GM12873 (cell line): ENCODE results near the gene BLOC1S3.

Experiments
- TF ChIP-seq, protein P1 (sequence below): IDR thresholded peaks from 2 replicates; pipeline ENCODE4 v1.5.1; 2012; ENCODE audit warnings: low read depth, mild to moderate bottlenecking, moderate library complexity, low read length, control low read depth; ENCODE audit not compliant: insufficient read depth; ENCODE audit errors: missing control alignments

BLOC1S3 gene

DNA sequence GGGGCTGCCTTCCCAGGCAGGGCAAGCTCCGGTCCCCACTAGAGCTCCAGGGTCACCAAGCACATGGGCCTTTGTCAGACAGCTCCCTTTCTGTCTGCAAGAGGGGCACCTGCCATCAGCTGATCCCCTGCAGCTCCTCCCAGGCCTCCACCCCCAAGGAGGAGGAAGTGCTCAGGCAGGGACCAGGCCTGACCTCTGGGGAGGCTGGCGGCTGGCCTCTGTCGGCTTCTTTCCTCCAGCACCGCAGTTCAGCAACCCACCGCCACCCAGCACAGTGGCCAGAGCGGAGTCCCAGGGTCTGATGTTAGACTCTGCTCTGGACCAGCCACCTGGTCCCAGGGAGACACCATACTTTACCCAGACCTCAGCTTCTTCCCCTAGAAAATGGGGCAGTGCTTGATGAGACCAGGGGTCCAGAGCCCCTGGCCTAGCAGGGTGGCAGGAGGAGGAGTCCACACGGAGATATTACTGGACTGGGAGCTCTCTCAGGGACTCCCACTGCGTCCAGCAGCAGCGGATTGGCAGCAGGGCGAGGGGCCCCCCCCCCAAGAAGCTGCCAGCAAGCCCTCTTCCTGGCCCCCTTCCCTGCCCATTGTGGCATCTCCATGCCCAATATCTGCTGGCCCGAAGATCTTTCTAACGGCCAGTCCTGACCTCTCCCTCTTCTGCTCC is 41.9 kb upstream of the BLOC1S3 start:
- TF ChIP-seq, protein P1, sequence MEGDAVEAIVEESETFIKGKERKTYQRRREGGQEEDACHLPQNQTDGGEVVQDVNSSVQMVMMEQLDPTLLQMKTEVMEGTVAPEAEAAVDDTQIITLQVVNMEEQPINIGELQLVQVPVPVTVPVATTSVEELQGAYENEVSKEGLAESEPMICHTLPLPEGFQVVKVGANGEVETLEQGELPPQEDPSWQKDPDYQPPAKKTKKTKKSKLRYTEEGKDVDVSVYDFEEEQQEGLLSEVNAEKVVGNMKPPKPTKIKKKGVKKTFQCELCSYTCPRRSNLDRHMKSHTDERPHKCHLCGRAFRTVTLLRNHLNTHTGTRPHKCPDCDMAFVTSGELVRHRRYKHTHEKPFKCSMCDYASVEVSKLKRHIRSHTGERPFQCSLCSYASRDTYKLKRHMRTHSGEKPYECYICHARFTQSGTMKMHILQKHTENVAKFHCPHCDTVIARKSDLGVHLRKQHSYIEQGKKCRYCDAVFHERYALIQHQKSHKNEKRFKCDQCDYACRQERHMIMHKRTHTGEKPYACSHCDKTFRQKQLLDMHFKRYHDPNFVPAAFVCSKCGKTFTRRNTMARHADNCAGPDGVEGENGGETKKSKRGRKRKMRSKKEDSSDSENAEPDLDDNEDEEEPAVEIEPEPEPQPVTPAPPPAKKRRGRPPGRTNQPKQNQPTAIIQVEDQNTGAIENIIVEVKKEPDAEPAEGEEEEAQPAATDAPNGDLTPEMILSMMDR: no peak

DNA sequence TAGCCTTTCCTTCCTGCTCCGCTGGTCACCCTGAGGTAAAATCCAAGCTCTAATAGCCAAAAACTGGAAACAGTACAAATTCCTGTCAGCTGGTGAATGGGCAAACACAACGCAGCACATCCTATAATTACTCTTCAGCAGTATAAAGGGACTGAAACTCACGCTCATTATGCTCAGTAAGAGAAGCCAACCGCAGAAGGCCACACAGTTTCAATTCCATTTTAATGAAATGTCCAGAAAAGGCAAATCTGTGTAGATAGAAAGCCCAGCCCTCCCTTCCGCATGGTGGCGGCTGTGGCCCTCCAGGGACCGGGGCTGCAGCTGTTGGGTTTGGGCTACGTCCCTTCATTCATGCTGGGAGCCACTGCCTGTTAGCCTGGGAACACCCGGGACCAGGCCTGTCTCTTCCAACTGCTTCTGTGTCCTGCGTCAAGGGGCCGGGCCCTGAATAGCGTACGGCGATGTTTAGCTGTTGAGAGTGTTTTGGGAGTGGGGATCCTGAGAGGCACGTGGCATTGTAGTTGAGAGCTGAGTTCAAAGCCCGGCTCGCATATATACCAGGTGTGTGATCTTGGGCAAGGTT is 41.3 kb upstream of the BLOC1S3 start:
- TF ChIP-seq, protein P1: no peak

DNA sequence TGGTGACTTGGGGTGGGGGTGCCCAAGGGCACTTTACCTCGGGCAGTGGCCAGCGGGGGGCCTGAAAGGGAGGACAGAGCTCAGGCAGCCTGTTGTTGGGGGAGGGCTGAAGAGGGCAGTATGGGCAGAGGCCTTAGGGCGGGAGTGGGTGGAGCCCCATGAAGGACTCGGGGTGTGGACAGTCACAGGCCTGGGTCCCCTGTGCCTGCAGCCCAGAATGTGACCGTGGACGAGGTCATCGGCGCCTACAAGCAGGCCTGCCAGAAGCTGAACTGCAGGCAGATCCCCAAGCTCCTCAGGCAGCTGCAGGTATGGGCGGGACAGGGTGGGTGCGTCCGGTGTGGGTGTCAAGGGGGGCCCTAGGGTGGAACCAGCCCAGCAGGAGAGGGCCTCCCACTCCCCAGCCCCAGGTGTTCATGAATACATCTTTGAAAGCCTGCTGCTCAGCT is 40.3 kb upstream of the BLOC1S3 start:
- TF ChIP-seq, protein P1: no peak

DNA sequence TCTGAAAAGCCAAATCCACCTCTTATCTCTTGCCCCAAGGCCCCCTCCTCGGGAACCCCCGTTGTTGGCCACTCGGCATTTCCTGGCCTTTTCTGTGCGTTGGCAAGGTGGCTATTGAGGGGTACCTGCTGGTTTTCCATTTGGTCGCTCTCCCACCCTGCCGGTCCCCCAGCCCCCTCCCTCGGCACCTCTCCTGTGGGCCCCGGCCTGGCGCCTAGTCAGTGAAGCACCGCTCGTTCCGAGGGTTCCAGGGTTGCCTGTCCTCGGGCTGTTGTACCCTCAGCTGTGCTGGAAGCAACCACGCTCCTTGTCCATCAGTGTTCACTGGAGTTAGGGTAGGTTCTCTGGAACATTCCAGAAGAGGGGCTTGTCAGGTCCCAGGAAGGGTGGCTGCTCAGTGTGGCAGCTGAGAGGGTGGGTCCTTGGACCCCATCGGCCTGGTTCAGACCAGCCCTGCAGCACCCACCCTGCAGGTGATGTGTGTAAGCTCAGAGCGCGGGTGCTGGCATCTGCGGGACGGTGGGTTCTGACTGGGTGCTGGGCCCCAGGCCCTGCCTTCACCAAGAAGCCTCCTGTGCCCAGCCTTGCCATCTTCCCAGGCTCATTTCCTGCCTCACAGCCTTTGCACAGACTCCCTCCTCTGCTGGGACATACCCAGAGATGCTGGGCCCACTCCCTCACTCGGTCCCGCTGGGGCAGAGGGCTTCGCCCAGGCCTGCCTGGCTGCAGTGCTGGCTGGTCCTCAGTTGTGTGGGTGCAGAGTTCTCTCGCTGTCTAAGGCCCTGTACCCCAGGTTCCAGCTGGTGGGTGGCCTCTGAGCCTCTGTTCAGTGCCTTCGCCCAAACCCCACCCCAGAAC is 39.1 kb upstream of the BLOC1S3 start:
- TF ChIP-seq, protein P1: no peak

DNA sequence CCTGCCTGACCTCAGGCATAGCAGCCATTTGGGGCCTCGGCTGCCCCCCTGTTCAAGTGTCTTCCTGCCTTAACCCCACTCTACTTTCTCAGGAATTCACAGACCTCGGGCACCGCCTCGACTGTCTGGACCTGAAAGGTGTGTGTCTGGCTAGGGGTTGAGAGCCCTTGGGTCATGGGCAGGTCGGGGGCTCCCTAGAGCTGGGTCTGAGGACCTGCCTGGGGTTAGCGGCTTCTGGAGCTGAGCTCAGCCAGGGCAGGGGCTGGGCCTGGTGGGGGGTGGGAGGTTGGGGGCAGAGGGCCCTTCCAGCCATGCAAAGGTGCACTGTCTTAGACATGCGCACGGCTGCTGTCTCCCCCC is 38.5 kb upstream of the BLOC1S3 start:
- TF ChIP-seq, protein P1: no peak

DNA sequence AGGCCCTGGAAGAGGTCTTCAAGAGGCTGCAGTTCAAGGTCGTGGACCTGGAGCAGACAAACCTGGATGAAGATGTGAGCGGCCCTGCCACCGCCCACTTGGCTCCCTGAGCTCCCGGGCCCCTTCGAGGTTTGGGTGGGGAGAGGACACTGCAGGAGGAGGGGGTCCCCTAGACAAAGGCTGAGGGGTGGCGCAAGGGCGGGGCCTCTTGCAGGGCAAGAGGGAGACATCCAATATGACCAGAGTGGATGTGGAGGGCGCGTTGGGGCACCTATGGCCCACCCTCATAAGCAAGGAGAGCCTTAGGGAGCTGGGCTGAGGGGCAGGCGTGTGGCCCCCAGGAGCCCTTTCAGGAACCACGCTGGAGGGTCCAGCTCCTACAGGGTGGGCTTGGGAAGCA is 38.1 kb upstream of the BLOC1S3 start:
- TF ChIP-seq, protein P1: no peak
